DOHH2 (cell line): ENCODE results near the gene NRM.

ENCODE experiments used
- H3F3A ChIP-seq: fragments of 200-600 bp; sonication (generic), shearing (Covaris generic); 2 replicates; pipeline ENCODE4 v1.6.0; 2016; ENCODE audit warnings: antibody characterized with exemption, mild to moderate bottlenecking; ENCODE audit not compliant: control insufficient read depth, insufficient read depth
- H3K27ac ChIP-seq: fragments of 200-600 bp; sonication (generic); 2 replicates; pipeline ENCODE4 v1.5.1; 2014; ENCODE audit warnings: low read depth, mild to moderate bottlenecking, low read length, moderate library complexity
- H3K27me3 ChIP-seq: fragments of 200-600 bp; sonication (generic); 2 replicates; pipeline ENCODE4 v1.6.1; 2014; ENCODE audit warnings: mild to moderate bottlenecking, low read length, mixed read lengths; ENCODE audit not compliant: control insufficient read depth
- H3K36me3 ChIP-seq: fragments of 200-600 bp; sonication (generic); 2 replicates; pipeline ENCODE4 v1.6.1; 2014; ENCODE audit warnings: mild to moderate bottlenecking, low read length, moderate library complexity, mixed read lengths; ENCODE audit not compliant: control insufficient read depth
- H3K4me1 ChIP-seq: fragments of 200-600 bp; sonication (generic); 2 replicates; pipeline ENCODE4 v1.6.1; 2014; ENCODE audit warnings: mild to moderate bottlenecking, low read length, mixed read lengths; ENCODE audit not compliant: control insufficient read depth
- H3K4me2 ChIP-seq: fragments of 200-600 bp; sonication (generic); 2 replicates; pipeline ENCODE4 v1.6.0; 2014; ENCODE audit warnings: mild to moderate bottlenecking, low read length, moderate library complexity
- H3K4me3 ChIP-seq: fragments of 200-600 bp; sonication (generic); 2 replicates; pipeline ENCODE4 v1.5.1; 2014; ENCODE audit warnings: mild to moderate bottlenecking, low read length, mixed read lengths
- H3K79me2 ChIP-seq: fragments of 200-600 bp; sonication (generic); 2 replicates; pipeline ENCODE4 v1.6.1; 2014; ENCODE audit warnings: mild to moderate bottlenecking, low read length, mixed read lengths; ENCODE audit not compliant: control insufficient read depth
- H3K9me2 ChIP-seq: fragments of 200-600 bp; sonication (generic); replicated peaks from 2 replicates; pipeline ENCODE4 v1.6.1; 2014; ENCODE audit warnings: mild to moderate bottlenecking, low read length, mixed read lengths; ENCODE audit not compliant: control insufficient read depth
- H3K9me3 ChIP-seq: fragments of 200-600 bp; sonication (generic); 2 replicates; pipeline ENCODE4 v1.6.1; 2014; ENCODE audit warnings: antibody characterized with exemption, low read length, mixed read lengths; ENCODE audit not compliant: control insufficient read depth, insufficient read depth
- H4K20me1 ChIP-seq: fragments of 200-600 bp; sonication (generic); 2 replicates; pipeline ENCODE4 v1.6.0; 2014; ENCODE audit warnings: low read depth, mild to moderate bottlenecking, antibody characterized with exemption, low read length, moderate library complexity; ENCODE audit not compliant: control insufficient read depth, insufficient read depth
- CTCF ChIP-seq: fragments of 200-600 bp; sonication (generic); IDR thresholded peaks from one replicate; pipeline ENCODE4 v1.5.1; 2014; ENCODE audit warnings: antibody characterized with exemption, mild to moderate bottlenecking, low read depth, low read length; ENCODE audit not compliant: poor library complexity, severe bottlenecking
- EZH2phosphoT487 ChIP-seq: fragments of 200-600 bp; sonication (generic); IDR thresholded peaks from 2 replicates; pipeline ENCODE4 v1.6.1; 2017; ENCODE audit warnings: borderline replicate concordance, mild to moderate bottlenecking, antibody characterized with exemption, low read length, moderate library complexity, mixed read lengths

The NRM gene

GRCh38 chr6:30689022-30689865 lies 1.5 kb downstream of the NRM start:
- Histone ChIP-seq H4K20me1 (no peaks in the 10 kb centered on the region), H3K27ac (peak overlapping the region; percentile 90), H3K4me3 (peak overlapping the region; percentile 88), H3K4me2 (peak overlapping the region; percentile 82), H3F3A (peaks cover 18% of the 10 kb centered on the region), H3K4me1 (peaks cover 43% of the 10 kb centered on the region), H3K79me2 (peaks cover 59% of the 10 kb centered on the region), H3K9me3 (no peaks in the 10 kb centered on the region), H3K27me3 (no peaks in the 10 kb centered on the region), H3K36me3 (peaks cover 42% of the 10 kb centered on the region), H3K9me2 (no peaks in the 10 kb centered on the region)
- TF ChIP-seq EZH2phosphoT487 (no peak), CTCF (no peak)

- Histone ChIP-seq H3K4me2 (peak overlapping the region; percentile 82), H3K79me2 (peaks cover 66% of the 10 kb centered on the region), H3K4me1 (peaks cover 43% of the 10 kb centered on the region), H3K27ac (peak overlapping the region; percentile 90), H3K4me3 (peak overlapping the region; percentile 88), H3K27me3 (no peaks in the 10 kb centered on the region), H3K9me3 (no peaks in the 10 kb centered on the region), H4K20me1 (no peaks in the 10 kb centered on the region), H3F3A (peaks cover 24% of the 10 kb centered on the region), H3K36me3 (peaks cover 49% of the 10 kb centered on the region), H3K9me2 (no peaks in the 10 kb centered on the region)
- TF ChIP-seq EZH2phosphoT487 (no peak), CTCF (peak; percentile 59)
These were observed 2.2 kb downstream of the NRM start for GRCh38 chr6:30688569-30688968.

- peak overlapping the region; percentile 90 for H3K27ac ChIP-seq
- H3K79me2 ChIP-seq = peaks cover 73% of the 10 kb centered on the region
- H3K9me2 ChIP-seq = no peaks in the 10 kb centered on the region
- no peaks in the 10 kb centered on the region for H4K20me1 ChIP-seq
- H3K4me1 ChIP-seq = peaks cover 43% of the 10 kb centered on the region
- H3K36me3 ChIP-seq = peaks cover 56% of the 10 kb centered on the region
- peak overlapping the region; percentile 88 for H3K4me3 ChIP-seq
- TF ChIP-seq EZH2phosphoT487 = no peak
- no peak for TF ChIP-seq CTCF
- H3F3A ChIP-seq = peaks cover 31% of the 10 kb centered on the region
- no peaks in the 10 kb centered on the region for H3K9me3 ChIP-seq
- no peaks in the 10 kb centered on the region for H3K27me3 ChIP-seq
- H3K4me2 ChIP-seq = peak overlapping the region; percentile 82
These were observed 2.9 kb downstream of the NRM start for GRCh38 chr6:30687659-30688431.
